MM.1S (cell line): ENCODE results near the gene CLEC4M.

ENCODE experiments used
- CTCF ChIP-seq: fragments of 300-600 bp; sonication (generic); IDR thresholded peaks from 2 replicates; pipeline ENCODE4 v1.5.1; 2016; ENCODE audit warnings: antibody characterized with exemption, low read length, mixed read lengths
- EZH2 ChIP-seq: fragments of 300-600 bp; sonication (generic); optimal IDR thresholded peaks from 2 replicates; pipeline ENCODE3; 2017; ENCODE audit warnings: low read depth, mild to moderate bottlenecking, antibody characterized with exemption, low read length, mixed read lengths

DNA sequence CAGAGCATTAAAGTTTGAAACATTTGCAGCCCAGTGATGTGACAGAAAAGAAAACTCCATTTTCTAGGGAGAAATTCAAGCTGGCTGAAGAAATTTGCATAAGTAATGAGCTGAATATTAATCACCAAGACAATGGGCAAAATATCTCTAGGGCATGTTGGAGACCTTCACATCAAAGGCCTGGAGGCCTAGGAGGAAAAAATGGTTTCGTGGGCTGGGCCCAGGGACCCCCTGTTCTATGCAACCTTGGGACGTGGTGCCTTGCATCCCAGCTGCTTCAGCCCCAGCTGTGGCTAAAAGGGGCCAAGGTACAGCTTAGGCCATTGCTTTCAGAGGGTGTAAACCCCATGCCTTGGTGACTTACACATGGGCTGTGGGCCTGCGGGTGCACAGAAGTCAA lies 5.7 kb upstream of the CLEC4M start:
- TF ChIP-seq EZH2 (no peak), CTCF (no peak)
